Upper lobe of right lung (tissue), 1 donor: ENCODE data around the gene BCL11B. TPM values are rescaled to one million over a fixed set of nuclear protein-coding genes. Genes with fewer than 3 reads are reported as not detected.

Source experiments
- ATAC-seq: fragments of 200-7000 bp; cut with Tn5 transposase; one replicate; pipeline ENCODE4 v1.9.1; 2020; ENCODE audit warnings: mild to moderate bottlenecking, moderate library complexity
- DNase-seq: peaks from one replicate; pipeline ENCODE4 v3.0.0-alpha.2; 2020
- H3K27ac ChIP-seq: fragments of 200-600 bp; one replicate; pipeline ENCODE4 v1.8.0; 2022
- H3K27me3 ChIP-seq: fragments of 200-600 bp; one replicate; pipeline ENCODE4 v1.8.0; 2022; ENCODE audit warnings: mild to moderate bottlenecking
- H3K36me3 ChIP-seq: fragments of 200-600 bp; one replicate; pipeline ENCODE4 v1.8.0; 2022
- H3K4me1 ChIP-seq: fragments of 200-600 bp; one replicate; pipeline ENCODE4 v1.8.0; 2022
- H3K4me3 ChIP-seq: fragments of 200-600 bp; one replicate; pipeline ENCODE4 v1.8.0; 2022; ENCODE audit warnings: mild to moderate bottlenecking
- H3K9me3 ChIP-seq: fragments of 200-600 bp; one replicate; pipeline ENCODE4 v1.8.0; 2022
- intact Hi-C: fragments of 100-400 bp; cut with DNase I; formaldehyde crosslinking; loops from one replicate; pipeline ENCODE4 v1.11.0; 2022
- total RNA-seq: library from RNA; stranded (reverse); fragmentation: NEBNext Ultra II Directional; extraction: Animal tissue kit (Norgen Biotek cat#: 25700); gene quantifications from one replicate; pipeline ENCODE4 v1.2.1, GENCODE V29; 2021
- TF ChIP-seq, protein P1 (sequence below): fragments of 200-600 bp; IDR thresholded peaks from one replicate; pipeline ENCODE4 v1.8.0; 2022; ENCODE audit warnings: antibody characterized with exemption
- donor health status: DM: no; HTN: yes; CAD: no; lungs with severe emphysema.

Gene BCL11B
- total RNA-seq, 1 donor from 2014 or later: 2.4 TPM

DNA sequence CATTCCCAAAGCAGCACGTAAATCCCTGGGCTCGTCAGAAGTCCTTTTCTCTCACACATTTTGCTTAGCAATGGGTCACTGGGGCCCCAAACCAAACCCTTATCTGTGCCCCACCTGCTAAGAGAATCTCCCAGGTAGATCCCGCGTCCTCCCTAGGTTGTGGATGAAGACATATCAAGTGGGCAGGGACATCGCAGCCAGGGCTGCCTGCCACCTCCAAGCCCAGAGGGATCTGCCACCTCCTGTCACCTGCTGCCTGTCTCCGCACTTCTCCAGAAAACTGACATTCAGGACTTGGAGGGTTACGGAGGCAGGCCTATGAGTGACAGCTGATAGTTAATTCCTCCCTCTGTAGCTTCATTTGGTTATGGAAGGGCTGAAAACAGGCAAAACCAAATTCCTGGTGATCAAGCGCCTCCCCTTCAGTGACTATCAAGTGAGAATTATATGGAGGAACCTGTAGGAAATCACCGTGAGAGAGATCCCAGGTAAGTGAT is 19.5 kb downstream of the BCL11B start:
- Histone ChIP-seq H3K36me3 (no peaks in the 10 kb centered on the region), H3K4me1 (no peaks in the 10 kb centered on the region), H3K9me3 (no peaks in the 10 kb centered on the region), H3K27ac (no peak overlapping the region), H3K4me3 (no peak overlapping the region), H3K27me3 (peaks cover 25% of the 10 kb centered on the region)
- intact Hi-C loops: no loop called here
- TF ChIP-seq, protein P1, sequence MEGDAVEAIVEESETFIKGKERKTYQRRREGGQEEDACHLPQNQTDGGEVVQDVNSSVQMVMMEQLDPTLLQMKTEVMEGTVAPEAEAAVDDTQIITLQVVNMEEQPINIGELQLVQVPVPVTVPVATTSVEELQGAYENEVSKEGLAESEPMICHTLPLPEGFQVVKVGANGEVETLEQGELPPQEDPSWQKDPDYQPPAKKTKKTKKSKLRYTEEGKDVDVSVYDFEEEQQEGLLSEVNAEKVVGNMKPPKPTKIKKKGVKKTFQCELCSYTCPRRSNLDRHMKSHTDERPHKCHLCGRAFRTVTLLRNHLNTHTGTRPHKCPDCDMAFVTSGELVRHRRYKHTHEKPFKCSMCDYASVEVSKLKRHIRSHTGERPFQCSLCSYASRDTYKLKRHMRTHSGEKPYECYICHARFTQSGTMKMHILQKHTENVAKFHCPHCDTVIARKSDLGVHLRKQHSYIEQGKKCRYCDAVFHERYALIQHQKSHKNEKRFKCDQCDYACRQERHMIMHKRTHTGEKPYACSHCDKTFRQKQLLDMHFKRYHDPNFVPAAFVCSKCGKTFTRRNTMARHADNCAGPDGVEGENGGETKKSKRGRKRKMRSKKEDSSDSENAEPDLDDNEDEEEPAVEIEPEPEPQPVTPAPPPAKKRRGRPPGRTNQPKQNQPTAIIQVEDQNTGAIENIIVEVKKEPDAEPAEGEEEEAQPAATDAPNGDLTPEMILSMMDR: no peak
- ATAC-seq: no peak
- no peak for DNase-seq

DNA sequence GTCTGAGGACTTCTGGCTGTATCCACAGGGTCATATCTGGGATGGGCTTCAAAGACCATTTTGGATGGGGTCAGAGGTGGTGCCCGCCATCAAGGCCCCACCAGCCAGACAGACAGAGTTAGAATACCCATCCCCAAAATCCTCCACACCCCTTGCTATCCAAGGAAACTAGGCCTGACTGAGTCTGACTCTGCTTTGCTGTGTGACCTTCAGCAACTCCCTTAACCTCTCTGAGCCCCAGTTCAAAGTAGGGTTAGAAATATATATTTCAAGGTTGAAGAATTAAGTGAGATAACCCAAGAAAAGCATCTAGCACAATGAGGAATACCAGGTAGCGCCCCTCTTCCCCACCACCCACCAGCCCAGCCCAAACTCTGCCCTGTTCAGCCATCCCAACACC is 20.3 kb downstream of the BCL11B start:
- DNase-seq (no peak), ATAC-seq (no peak)
- H3K36me3 ChIP-seq: no peaks in the 10 kb centered on the region
- TF ChIP-seq, protein P1: no peak
- intact Hi-C loops: no loop called here
- no peaks in the 10 kb centered on the region for H3K9me3 ChIP-seq
- no peak overlapping the region for H3K4me3 ChIP-seq
- peaks cover 32% of the 10 kb centered on the region for H3K27me3 ChIP-seq
- H3K4me1 ChIP-seq: no peaks in the 10 kb centered on the region
- H3K27ac ChIP-seq: no peak overlapping the region

- peaks cover 41% of the 10 kb centered on the region for H3K27me3 ChIP-seq
These were observed 21.3 kb downstream of the BCL11B start for GRCh38 chr14:99250636-99251208.

DNA sequence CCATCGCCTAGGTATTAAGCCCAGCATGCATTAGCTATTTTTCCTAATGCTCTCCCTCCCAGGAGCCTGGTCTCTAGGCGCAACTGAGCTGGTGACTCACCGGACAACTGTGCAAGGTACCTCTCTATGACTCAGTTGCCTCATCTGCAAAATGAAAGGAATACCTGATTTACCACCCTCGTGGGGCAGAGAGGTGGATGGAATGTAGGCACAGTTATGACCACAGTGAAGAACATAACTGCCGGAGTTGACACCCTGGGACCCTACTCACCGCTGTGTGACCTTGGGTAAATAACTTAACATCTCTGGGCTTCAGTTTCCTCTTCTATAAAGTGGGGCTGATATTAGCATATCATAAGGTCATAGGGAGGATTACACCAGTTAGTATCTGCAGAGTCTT is 22.6 kb downstream of the BCL11B start:
- H3K27ac ChIP-seq: no peak overlapping the region
- intact Hi-C loops: no loop called here
- no peak overlapping the region for H3K4me3 ChIP-seq
- ATAC-seq (no peak), DNase-seq (no peak)
- TF ChIP-seq, protein P1: no peak
- no peaks in the 10 kb centered on the region for H3K9me3 ChIP-seq
- H3K4me1 ChIP-seq: no peaks in the 10 kb centered on the region
- H3K36me3 ChIP-seq: no peaks in the 10 kb centered on the region
- peaks cover 52% of the 10 kb centered on the region for H3K27me3 ChIP-seq

More at GRCh38 chr14:99250636-99251208, 21.3 kb downstream of the BCL11B start:
- Histone ChIP-seq H3K4me3 (no peak overlapping the region), H3K36me3 (no peaks in the 10 kb centered on the region), H3K27ac (no peak overlapping the region), H3K4me1 (no peaks in the 10 kb centered on the region), H3K9me3 (no peaks in the 10 kb centered on the region)
- no peak for ATAC-seq
- TF ChIP-seq, protein P1: no peak
- intact Hi-C loops: no loop called here
- no peak for DNase-seq

- Histone ChIP-seq H3K4me3 (no peak overlapping the region), H3K4me1 (no peaks in the 10 kb centered on the region), H3K27me3 (peaks cover 56% of the 10 kb centered on the region), H3K27ac (no peak overlapping the region), H3K9me3 (no peaks in the 10 kb centered on the region), H3K36me3 (no peaks in the 10 kb centered on the region)
- ATAC-seq (no peak), DNase-seq (peak; percentile 34)
- intact Hi-C loops: no loop called here
- TF ChIP-seq, protein P1: no peak
These were observed 23.2 kb downstream of the BCL11B start for GRCh38 chr14:99248761-99249171.

DNA sequence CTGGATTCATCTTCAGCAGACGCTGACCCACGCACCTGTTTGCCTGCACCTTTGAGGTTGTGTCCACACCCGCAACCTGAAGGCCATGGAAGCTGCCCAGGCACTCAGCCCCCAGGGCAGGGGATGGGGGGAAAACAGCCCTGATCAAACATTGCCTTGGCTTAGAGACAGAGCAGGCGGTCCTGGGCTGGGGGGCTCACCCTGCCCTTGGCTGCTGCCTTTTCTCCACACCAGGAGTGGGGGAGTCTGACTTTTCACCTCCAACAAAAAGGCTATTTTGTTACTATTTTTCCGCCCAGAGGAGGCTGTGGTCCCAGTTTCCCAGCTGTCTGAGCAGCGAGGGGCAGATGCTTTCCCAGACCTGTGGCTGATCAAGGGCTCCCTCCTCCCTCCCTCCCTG is 24.2 kb downstream of the BCL11B start:
- DNase-seq: peak; percentile 40
- H3K27ac ChIP-seq: no peak overlapping the region

More for the DNA sequence above, 24.2 kb downstream of the BCL11B start:
- peaks cover 57% of the 10 kb centered on the region for H3K27me3 ChIP-seq
- no peaks in the 10 kb centered on the region for H3K9me3 ChIP-seq
- no peaks in the 10 kb centered on the region for H3K4me1 ChIP-seq
- intact Hi-C loops: no loop called here
- no peak for ATAC-seq
- H3K36me3 ChIP-seq: no peaks in the 10 kb centered on the region
- TF ChIP-seq, protein P1: no peak
- H3K4me3 ChIP-seq: no peak overlapping the region
